DND-41 (cell line): ENCODE results near the gene NOP10.

Experiments used
- EZH2 ChIP-seq: IDR thresholded peaks from 3 replicates; pipeline ENCODE4 v1.6.1; 2012; ENCODE audit warnings: borderline replicate concordance, low read depth, mild to moderate bottlenecking, moderate library complexity, low read length, inconsistent platforms; ENCODE audit not compliant: severe bottlenecking
- TF ChIP-seq, protein P1 (sequence below): IDR thresholded peaks from 2 replicates; pipeline ENCODE4 v1.5.1; 2012; ENCODE audit warnings: borderline replicate concordance, low read length, moderate library complexity, mild to moderate bottlenecking; ENCODE audit not compliant: poor library complexity, severe bottlenecking; ENCODE audit errors: extremely low read depth

- TF ChIP-seq, protein P1, sequence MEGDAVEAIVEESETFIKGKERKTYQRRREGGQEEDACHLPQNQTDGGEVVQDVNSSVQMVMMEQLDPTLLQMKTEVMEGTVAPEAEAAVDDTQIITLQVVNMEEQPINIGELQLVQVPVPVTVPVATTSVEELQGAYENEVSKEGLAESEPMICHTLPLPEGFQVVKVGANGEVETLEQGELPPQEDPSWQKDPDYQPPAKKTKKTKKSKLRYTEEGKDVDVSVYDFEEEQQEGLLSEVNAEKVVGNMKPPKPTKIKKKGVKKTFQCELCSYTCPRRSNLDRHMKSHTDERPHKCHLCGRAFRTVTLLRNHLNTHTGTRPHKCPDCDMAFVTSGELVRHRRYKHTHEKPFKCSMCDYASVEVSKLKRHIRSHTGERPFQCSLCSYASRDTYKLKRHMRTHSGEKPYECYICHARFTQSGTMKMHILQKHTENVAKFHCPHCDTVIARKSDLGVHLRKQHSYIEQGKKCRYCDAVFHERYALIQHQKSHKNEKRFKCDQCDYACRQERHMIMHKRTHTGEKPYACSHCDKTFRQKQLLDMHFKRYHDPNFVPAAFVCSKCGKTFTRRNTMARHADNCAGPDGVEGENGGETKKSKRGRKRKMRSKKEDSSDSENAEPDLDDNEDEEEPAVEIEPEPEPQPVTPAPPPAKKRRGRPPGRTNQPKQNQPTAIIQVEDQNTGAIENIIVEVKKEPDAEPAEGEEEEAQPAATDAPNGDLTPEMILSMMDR, result no peak
- no peak for TF ChIP-seq EZH2
Observed at GRCh38 chr15:34327906-34328305, 15.0 kb downstream of the NOP10 start.
